Tibial nerve (tissue), 3 donors: Measurements from ENCODE around the gene GPX4.

Experiments used
- CTCF ChIP-seq, 5 experiments: fragments of 200-600 bp in 3 of 5; fragments of 450-650 bp in 2 of 5; sonication (generic) in 3 of 5; IDR thresholded peaks; one replicate each; pipeline ENCODE4 v1.5.1; 2016 to 2019; ENCODE audit warnings: antibody characterized with exemption in 5 of 5, mild to moderate bottlenecking in 3 of 5, moderate library complexity in 2 of 5
- POLR2A ChIP-seq, 2 donors: fragments of 450-650 bp; IDR thresholded peaks; one replicate each; pipeline ENCODE4 v1.6.1; 2017; ENCODE audit warnings: antibody characterized with exemption in 2 of 2, mild to moderate bottlenecking in 2 of 2, moderate library complexity in 2 of 2

GRCh38 chr19:1073063-1073955 is 30.5 kb upstream of the GPX4 start:
- no peak for TF ChIP-seq POLR2A (IDR thresholded peaks at IDR 0.05)
- no peak for TF ChIP-seq CTCF (IDR thresholded peaks at IDR 0.05)
